Astrocyte (in vitro differentiated cells and primary cell): ENCODE data around the gene SNX13. TPM values are rescaled to one million over a fixed set of nuclear protein-coding genes. Genes with fewer than 3 reads are reported as not detected.

Source experiments
- DNase-seq: peaks from one replicate; pipeline ENCODE4 v3.0.0-alpha.2; 2010; ENCODE audit warnings: low read depth
- FAIRE-seq: peaks from 2 replicates; lab custom pipeline; 2011; peaks lifted over from hg19 to GRCh38; lab: Jason Lieb, UNC
- H2AFZ ChIP-seq: 2 replicates; pipeline ENCODE4 v1.6.0; 2012; ENCODE audit warnings: low read depth, low read length, inconsistent platforms
- H3K27ac ChIP-seq: 2 replicates; pipeline ENCODE4 v1.5.1; 2011; ENCODE audit warnings: low read depth, low read length, inconsistent platforms
- H3K27me3 ChIP-seq: 2 replicates; pipeline ENCODE4 v1.6.0; 2011; ENCODE audit warnings: low read length, inconsistent platforms; ENCODE audit not compliant: insufficient read depth
- H3K36me3 ChIP-seq: 2 replicates; pipeline ENCODE4 v1.5.1; 2011; ENCODE audit warnings: low read length, inconsistent platforms; ENCODE audit not compliant: insufficient read depth
- H3K4me1 ChIP-seq: 2 replicates; pipeline ENCODE4 v1.5.1; 2011; ENCODE audit warnings: low read length, inconsistent platforms; ENCODE audit not compliant: insufficient read depth
- H3K4me2 ChIP-seq: 2 replicates; pipeline ENCODE4 v1.6.0; 2012; ENCODE audit warnings: low read length, inconsistent platforms
- H3K4me3 ChIP-seq: 2 replicates; pipeline ENCODE4 v1.5.1; 2011; ENCODE audit warnings: low read depth, mild to moderate bottlenecking, low read length, inconsistent platforms; ENCODE audit not compliant: insufficient read depth
- H3K79me2 ChIP-seq: 2 replicates; pipeline ENCODE4 v1.6.0; 2012; ENCODE audit warnings: mild to moderate bottlenecking, low read length, inconsistent platforms; ENCODE audit not compliant: insufficient read depth
- H3K9ac ChIP-seq: 2 replicates; pipeline ENCODE4 v1.6.0; 2012; ENCODE audit warnings: mild to moderate bottlenecking, low read length, inconsistent platforms
- H3K9me3 ChIP-seq: 2 replicates; pipeline ENCODE4 v1.5.1; 2012; ENCODE audit warnings: low read depth, mild to moderate bottlenecking, low read length, inconsistent platforms; ENCODE audit not compliant: insufficient read depth
- H4K20me1 ChIP-seq: 2 replicates; pipeline ENCODE4 v1.6.0; 2012; ENCODE audit warnings: low read length, inconsistent platforms; ENCODE audit not compliant: insufficient read depth
- H3K27ac Mint-ChIP-seq: one replicate; pipeline ENCODE4 v1.8.0; 2021; ENCODE audit warnings: mild to moderate bottlenecking, mixed read lengths; ENCODE audit not compliant: unreplicated experiment
- H3K27me3 Mint-ChIP-seq: one replicate; pipeline ENCODE4 v1.8.0; 2021; ENCODE audit warnings: low read depth, mixed read lengths; ENCODE audit not compliant: unreplicated experiment
- H3K36me3 Mint-ChIP-seq: one replicate; pipeline ENCODE4 v1.8.0; 2021; ENCODE audit warnings: low read depth, mixed read lengths; ENCODE audit not compliant: unreplicated experiment
- H3K4me1 Mint-ChIP-seq: one replicate; pipeline ENCODE4 v1.8.0; 2021; ENCODE audit warnings: low read depth, mixed read lengths; ENCODE audit not compliant: unreplicated experiment
- H3K4me3 Mint-ChIP-seq: one replicate; pipeline ENCODE4 v1.8.0; 2021; ENCODE audit warnings: mild to moderate bottlenecking, moderate library complexity, mixed read lengths; ENCODE audit not compliant: unreplicated experiment
- H3K9me3 Mint-ChIP-seq: one replicate; pipeline ENCODE4 v1.8.0; 2021; ENCODE audit warnings: mild to moderate bottlenecking, mixed read lengths; ENCODE audit not compliant: unreplicated experiment
- EZH2 ChIP-seq: IDR thresholded peaks from 2 replicates; pipeline ENCODE4 v1.6.1; 2012; ENCODE audit warnings: mild to moderate bottlenecking, low read length, inconsistent platforms; ENCODE audit not compliant: insufficient read depth
- total RNA-seq: library from RNA; stranded (reverse); gene quantifications from 2 replicates; pipeline ENCODE4 v1.2.1, GENCODE V29; 2021
- TF ChIP-seq, protein P1 (sequence below): IDR thresholded peaks from 2 replicates; pipeline ENCODE4 v1.5.1; 2011; ENCODE audit warnings: low read depth, mild to moderate bottlenecking, inconsistent platforms, low read length, moderate library complexity; ENCODE audit not compliant: insufficient read depth

The SNX13 gene
- total RNA-seq, 1 donor from 2014 or later = 32.9 TPM

DNA sequence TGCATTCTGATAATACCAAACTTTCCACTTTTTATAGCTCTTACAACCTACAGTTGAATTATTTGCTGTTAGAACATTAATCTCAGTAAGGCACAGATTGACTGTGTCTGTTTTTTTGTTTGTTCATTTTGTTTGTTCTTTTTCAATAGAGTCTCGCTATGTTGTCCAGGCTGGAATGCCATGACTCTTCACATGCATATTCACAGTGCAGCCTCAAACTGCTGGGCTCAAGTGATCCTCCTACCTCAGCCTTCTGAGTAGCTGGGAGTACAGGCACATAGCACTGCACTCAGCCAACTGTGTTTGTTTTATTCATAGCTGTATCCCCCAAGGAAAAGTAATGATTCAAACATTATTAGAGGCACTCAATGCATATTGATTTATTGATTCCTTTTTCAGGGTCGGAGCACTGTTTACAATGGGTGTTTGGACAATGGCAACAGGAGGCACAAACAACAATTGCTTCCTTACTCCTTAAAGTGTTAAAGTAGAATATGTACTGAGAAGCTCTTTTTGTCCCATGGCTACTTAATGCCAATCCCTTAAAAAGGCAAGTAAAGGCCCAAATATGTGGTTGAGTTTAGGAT lies 61.1 kb downstream of the SNX13 start:
- Mint-ChIP-seq H3K27me3 (no peaks in the 10 kb centered on the region), H3K36me3 (no peaks in the 10 kb centered on the region), H3K9me3 (no peaks in the 10 kb centered on the region), H3K4me3 (no peak overlapping the region), H3K27ac (no peak overlapping the region), H3K4me1 (peaks cover 3% of the 10 kb centered on the region)
- no peaks in the 10 kb centered on the region for H4K20me1 ChIP-seq
- FAIRE-seq (no peak), DNase-seq (no peak)
- H3K9me3 ChIP-seq = no peaks in the 10 kb centered on the region
- H3K79me2 ChIP-seq = no peaks in the 10 kb centered on the region
- H3K4me2 ChIP-seq = no peak overlapping the region
- no peak overlapping the region for H3K27ac ChIP-seq
- H3K4me1 ChIP-seq = no peaks in the 10 kb centered on the region
- no peak overlapping the region for H2AFZ ChIP-seq
- H3K36me3 ChIP-seq = peaks cover 4% of the 10 kb centered on the region
- H3K4me3 ChIP-seq = no peak overlapping the region
- TF ChIP-seq, protein P1, sequence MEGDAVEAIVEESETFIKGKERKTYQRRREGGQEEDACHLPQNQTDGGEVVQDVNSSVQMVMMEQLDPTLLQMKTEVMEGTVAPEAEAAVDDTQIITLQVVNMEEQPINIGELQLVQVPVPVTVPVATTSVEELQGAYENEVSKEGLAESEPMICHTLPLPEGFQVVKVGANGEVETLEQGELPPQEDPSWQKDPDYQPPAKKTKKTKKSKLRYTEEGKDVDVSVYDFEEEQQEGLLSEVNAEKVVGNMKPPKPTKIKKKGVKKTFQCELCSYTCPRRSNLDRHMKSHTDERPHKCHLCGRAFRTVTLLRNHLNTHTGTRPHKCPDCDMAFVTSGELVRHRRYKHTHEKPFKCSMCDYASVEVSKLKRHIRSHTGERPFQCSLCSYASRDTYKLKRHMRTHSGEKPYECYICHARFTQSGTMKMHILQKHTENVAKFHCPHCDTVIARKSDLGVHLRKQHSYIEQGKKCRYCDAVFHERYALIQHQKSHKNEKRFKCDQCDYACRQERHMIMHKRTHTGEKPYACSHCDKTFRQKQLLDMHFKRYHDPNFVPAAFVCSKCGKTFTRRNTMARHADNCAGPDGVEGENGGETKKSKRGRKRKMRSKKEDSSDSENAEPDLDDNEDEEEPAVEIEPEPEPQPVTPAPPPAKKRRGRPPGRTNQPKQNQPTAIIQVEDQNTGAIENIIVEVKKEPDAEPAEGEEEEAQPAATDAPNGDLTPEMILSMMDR = no peak
- TF ChIP-seq EZH2 = no peak
- no peak overlapping the region for H3K9ac ChIP-seq
- H3K27me3 ChIP-seq = no peaks in the 10 kb centered on the region

DNA sequence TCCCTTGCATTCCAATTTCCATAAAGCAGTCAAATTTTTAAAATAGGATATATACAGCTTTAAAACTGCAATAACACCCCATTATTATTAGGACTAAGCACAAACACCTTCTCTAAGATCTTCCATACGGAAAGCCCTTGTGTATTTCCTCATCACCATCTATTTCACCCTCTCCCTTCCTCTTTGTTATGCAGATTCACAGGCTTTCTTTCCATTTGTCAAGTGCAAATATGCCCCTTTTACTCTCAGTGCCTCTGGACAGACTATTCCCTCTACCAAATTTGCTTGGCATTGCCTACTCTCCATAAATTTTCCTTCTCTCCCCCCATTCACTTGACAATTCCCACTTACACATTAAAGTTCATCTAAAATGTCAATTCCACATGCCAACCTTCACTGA lies 61.7 kb downstream of the SNX13 start:
- FAIRE-seq (no peak), DNase-seq (no peak)
- Mint-ChIP-seq H3K4me1 (peaks cover 3% of the 10 kb centered on the region), H3K9me3 (no peaks in the 10 kb centered on the region), H3K27ac (no peak overlapping the region), H3K27me3 (no peaks in the 10 kb centered on the region), H3K36me3 (no peaks in the 10 kb centered on the region), H3K4me3 (no peak overlapping the region)
- H3K4me1 ChIP-seq = no peaks in the 10 kb centered on the region
- H4K20me1 ChIP-seq = no peaks in the 10 kb centered on the region
- no peak overlapping the region for H3K9ac ChIP-seq
- peaks cover 4% of the 10 kb centered on the region for H3K36me3 ChIP-seq
- H3K4me2 ChIP-seq = no peak overlapping the region
- TF ChIP-seq EZH2 = no peak
- TF ChIP-seq, protein P1 = no peak
- no peaks in the 10 kb centered on the region for H3K79me2 ChIP-seq
- H2AFZ ChIP-seq = no peak overlapping the region
- no peak overlapping the region for H3K27ac ChIP-seq
- H3K4me3 ChIP-seq = no peak overlapping the region
- no peaks in the 10 kb centered on the region for H3K9me3 ChIP-seq
- H3K27me3 ChIP-seq = no peaks in the 10 kb centered on the region

DNA sequence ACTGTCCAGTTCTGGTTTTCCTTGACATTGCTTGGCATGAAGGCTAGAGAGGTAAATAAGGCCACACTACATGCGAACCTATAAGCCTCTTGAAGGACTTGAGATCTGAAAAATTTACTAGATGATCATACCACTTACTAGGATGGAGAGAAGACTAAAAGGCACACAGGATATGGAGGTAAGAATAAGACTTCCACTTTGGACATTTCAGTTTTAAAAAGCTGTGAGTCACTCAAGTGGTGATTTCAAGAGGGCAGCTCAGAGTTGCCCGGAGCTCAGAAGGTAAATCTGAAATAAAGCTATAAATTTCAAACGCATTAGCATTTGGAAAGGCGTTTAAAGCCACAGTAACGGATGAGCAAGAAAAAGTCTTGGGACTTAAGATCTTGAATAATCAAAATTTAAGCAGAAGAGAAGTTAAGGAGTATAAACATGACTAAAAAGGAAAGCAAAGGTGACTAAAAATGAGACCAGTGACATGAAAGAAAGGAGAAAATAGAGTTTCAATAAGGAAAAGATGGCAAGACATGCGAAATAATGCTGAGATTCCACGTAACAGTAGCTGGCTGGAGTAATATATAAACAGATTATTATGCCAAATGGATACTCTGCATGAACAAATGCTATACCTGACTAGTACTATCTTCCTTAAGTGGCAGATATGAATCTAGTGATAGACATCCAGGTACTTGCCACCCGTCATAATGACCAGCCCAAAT lies 68.3 kb downstream of the SNX13 start:
- H3K27ac Mint-ChIP-seq = no peak overlapping the region
- Histone ChIP-seq H2AFZ (no peak overlapping the region), H3K79me2 (no peaks in the 10 kb centered on the region), H3K36me3 (peaks cover 2% of the 10 kb centered on the region), H3K27me3 (no peaks in the 10 kb centered on the region), H3K27ac (no peak overlapping the region), H3K4me1 (no peaks in the 10 kb centered on the region), H3K4me2 (no peak overlapping the region), H3K4me3 (no peak overlapping the region), H3K9me3 (no peaks in the 10 kb centered on the region), H4K20me1 (no peaks in the 10 kb centered on the region), H3K9ac (no peak overlapping the region)
- H3K36me3 Mint-ChIP-seq = peaks cover 9% of the 10 kb centered on the region
- TF ChIP-seq, protein P1 = no peak
- no peak for TF ChIP-seq EZH2
- no peak for DNase-seq
- FAIRE-seq = no peak
- no peak overlapping the region for H3K4me3 Mint-ChIP-seq
- H3K9me3 Mint-ChIP-seq = no peaks in the 10 kb centered on the region
- H3K4me1 Mint-ChIP-seq = no peaks in the 10 kb centered on the region
- no peaks in the 10 kb centered on the region for H3K27me3 Mint-ChIP-seq
